ENCODE measurements around the gene LACC1. TPM values are rescaled to one million over a fixed set of nuclear protein-coding genes. Genes with fewer than 3 reads are reported as not detected.

LACC1 gene
- polyA plus RNA-seq, 6 donors from 2014 or later, result 0.45 to 5.9 (median 1.6) TPM

DNA sequence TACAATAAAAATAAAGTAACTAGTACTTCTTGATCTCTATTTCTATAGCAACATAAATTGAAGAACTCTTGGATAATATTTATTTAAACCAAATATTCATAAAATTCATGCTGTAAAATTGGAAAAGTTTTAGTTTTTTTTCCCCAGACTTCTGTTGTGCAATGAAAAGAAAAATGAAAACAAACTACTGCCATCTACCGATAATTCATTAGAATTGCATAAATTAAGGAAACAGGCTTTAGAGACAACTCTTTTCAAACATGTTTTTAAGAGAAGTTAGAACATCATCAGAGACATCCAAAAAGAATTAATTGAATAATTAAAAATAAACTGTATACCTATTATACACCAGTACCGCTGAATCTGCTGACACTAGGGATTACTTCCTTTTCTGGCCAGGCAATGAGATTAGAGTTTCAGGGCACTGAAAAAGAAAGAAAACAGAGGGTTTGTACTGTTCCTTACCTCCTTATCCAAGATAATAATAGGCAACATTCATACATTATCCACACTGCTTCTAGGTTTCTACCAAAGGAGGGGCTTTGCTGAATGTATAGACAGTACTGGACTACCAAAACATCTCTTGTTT, 5.1 kb upstream of the LACC1 start:
- DNase-seq (no peak), ATAC-seq (ENCODE audit: low read depth in 2 of 2) (no peak)
- Mint-ChIP-seq H3K4me1 (peaks cover 17 to 20% (median 19%) of the 10 kb centered on the region in 3 donors), H3K4me3 (no peak overlapping the region), H3K36me3 (peaks cover 0 to 5% of the 10 kb centered on the region in 2 donors), H3K27me3 (no peaks in the 10 kb centered on the region), H3K27ac (no peak overlapping the region), H3K9me3 (peaks cover 0 to 5% (median 0%) of the 10 kb centered on the region in 7 donors)

DNA sequence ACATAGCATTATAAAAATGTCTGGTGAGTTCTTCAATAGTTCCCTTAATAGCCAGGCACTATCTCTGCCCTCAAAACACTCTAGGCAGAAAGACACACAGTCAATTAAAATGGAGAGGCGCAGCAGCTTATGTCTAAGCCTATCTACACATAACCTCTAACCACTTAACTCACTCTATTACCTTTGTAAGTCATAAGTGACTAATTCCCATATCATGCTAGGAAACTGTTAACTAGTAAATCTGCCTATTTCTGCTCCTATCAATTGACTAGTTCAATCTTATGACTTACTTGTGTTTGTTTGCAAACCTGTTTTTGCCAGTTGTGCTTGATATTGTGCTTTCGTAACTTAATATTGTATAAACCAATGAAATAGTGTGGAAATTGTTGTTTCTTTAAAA, 3.3 kb upstream of the LACC1 start:
- DNase-seq (no peak), ATAC-seq (ENCODE audit: low read depth in 2 of 2) (no peak)
- Mint-ChIP-seq H3K27me3 (no peaks in the 10 kb centered on the region), H3K27ac (peak overlapping the region in 1 of 6 donors; percentile 8), H3K4me3 (peak overlapping the region in 2 of 8 donors; percentile 12 to 14), H3K4me1 (peaks cover 23 to 25% (median 24%) of the 10 kb centered on the region in 3 donors), H3K9me3 (peaks cover 0 to 5% (median 0%) of the 10 kb centered on the region in 7 donors), H3K36me3 (no peaks in the 10 kb centered on the region)

DNA sequence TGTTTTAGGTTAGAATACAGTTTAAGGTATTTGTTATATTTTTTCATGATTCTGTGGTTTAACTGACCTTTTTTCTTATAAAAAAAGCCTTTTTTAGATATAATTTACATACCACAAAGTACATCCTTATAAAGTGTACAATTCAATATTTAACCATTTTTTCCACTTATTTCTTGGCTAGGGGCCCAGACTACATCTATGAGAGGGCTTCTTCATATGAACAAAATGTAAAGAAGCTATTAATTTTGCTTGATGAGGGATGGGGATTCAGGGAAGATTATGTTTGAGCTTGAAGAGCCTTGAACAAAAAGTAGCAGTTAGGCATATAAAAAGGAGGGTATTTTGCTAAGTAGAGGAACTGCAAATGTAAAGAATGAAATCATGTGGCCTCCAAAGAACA, 2.4 kb upstream of the LACC1 start:
- DNase-seq (no peak), ATAC-seq (ENCODE audit: low read depth in 2 of 2) (no peak)
- Mint-ChIP-seq H3K36me3 (no peaks in the 10 kb centered on the region), H3K4me3 (peak overlapping the region in 5 of 8 donors; percentile 78 to 97 (median 94)), H3K4me1 (peaks cover 23 to 25% (median 24%) of the 10 kb centered on the region in 3 donors), H3K27ac (peak overlapping the region in 5 of 6 donors; percentile 21 to 95 (median 80)), H3K27me3 (no peaks in the 10 kb centered on the region), H3K9me3 (peaks cover 0 to 5% (median 0%) of the 10 kb centered on the region in 7 donors)

DNA sequence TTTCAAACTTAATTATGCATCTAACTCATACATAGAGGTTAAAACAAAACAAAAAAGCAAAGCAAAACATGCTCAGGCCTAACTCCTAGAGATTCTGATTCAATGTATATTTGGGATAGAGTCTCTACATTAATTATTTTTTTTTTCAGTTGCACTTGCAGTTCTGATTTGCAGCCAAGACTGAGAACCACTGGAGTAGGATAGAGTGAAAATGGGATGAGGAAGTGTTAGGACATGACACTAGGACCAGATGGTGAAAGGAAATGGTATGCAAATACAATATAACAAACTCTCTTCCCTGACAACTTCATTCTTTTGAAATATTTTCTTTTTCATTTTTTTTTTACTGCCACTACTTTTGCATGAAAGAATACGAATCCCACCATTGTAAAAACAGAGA, 1.9 kb upstream of the LACC1 start:
- peak overlapping the region in 7 of 8 donors; percentile 78 to 97 (median 95) for H3K4me3 Mint-ChIP-seq
- H3K4me1 Mint-ChIP-seq, result peaks cover 23 to 25% (median 24%) of the 10 kb centered on the region in 3 donors
- peaks cover 0 to 5% (median 0%) of the 10 kb centered on the region in 7 donors for H3K9me3 Mint-ChIP-seq
- DNase-seq (no peak), ATAC-seq (ENCODE audit: low read depth in 2 of 2) (no peak)
- peak overlapping the region; percentile 21 to 95 (median 82) for H3K27ac Mint-ChIP-seq
- H3K36me3 Mint-ChIP-seq, result no peaks in the 10 kb centered on the region
- H3K27me3 Mint-ChIP-seq, result no peaks in the 10 kb centered on the region

DNA sequence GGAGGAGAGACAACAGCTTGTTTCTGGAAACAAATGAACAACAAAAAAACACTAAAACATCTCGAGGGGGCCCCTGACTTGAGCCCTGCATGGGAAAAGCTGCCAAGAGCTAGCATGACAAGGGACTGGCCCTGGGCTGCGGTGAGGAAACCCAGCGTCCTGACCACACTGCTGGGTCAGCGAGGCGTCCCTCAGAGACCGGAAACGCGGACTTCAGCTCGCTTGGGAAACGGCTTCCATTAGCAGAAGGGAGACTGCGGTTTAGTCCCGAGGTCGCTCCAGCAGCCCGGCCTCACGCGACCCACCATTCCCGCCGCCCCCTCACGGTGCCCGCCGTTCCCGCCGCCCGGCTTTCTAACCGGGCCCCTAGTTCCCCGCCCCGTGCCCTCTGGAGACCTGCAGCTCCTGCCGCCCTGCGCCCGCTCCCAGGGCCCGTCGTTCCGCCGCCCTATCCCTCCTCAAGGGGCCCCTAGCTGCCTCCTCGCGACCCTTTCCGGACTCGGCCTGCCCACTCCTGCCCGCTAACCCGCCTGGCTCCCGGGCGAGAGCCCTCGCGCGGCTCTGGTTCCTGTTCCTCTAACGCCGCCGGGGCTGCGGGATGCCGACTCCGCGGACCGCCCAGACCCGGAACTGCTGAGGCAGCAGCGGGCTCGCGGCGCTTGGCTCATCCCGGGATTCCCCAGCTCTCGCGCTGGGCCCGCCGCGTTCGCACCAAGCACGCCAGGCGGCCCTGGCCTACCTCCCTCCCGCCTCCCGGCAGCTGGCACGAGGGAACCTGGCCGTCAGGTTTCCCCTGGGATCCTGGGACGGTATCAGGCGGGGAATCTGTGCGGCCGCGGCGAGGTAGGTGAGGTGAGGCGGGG, 581 bp upstream of the LACC1 start, which contains the start of gene CCDC122:
Gene CCDC122 (minus strand): TSS at position 849 of the 863 bp plus-strand sequence. CDS start 10,364 bp downstream, outside the sequence.
- Mint-ChIP-seq H3K4me3 (peak within 1 kb of the TSS; percentile 90 to 97 (median 96)), H3K9me3 (peaks cover 0 to 5% (median 0%) of the 10 kb centered on the region in 7 donors), H3K4me1 (peaks cover 23 to 25% (median 24%) of the 10 kb centered on the region in 3 donors)

DNA sequence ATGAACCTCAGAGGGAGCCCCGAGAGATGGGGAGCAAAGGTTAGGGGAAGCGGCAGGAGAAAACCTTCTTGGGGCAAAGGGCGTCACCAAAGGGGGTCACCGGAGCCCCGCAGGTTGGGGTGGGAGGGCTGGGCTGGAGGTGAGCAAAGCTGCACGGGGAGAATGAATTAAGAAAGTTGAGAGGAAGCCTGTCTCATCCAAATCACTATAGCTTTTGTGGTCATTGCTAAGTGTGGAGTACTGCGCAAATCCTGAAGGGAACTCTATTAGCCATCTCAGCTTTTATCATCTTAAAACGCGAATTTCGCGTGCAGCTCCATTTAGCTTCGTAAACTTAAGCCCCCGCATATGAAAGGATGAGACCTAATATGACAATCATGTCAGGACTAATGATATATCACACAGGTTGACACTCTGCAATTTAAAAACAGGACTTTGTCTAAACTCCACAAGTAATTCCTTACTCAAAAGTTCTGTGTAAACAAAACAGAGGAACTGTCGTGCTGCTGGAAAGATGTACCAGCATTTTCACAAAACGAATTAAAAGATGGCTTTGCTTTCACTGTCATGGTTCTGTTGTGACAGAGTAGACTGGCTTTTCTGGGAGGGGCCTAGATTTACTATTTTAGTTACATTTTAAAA, 631 bp downstream of the LACC1 start:
- no peak for ATAC-seq (ENCODE audit: low read depth in 2 of 2)
- peak overlapping the region; percentile 77 to 99 (median 95) for H3K27ac Mint-ChIP-seq
- no peak for DNase-seq
- peaks cover 0 to 3% of the 10 kb centered on the region in 2 donors for H3K36me3 Mint-ChIP-seq
- peak overlapping the region; percentile 90 to 97 (median 96) for H3K4me3 Mint-ChIP-seq
- peaks cover 0 to 5% (median 0%) of the 10 kb centered on the region in 7 donors for H3K9me3 Mint-ChIP-seq
- peaks cover 23 to 25% (median 24%) of the 10 kb centered on the region in 3 donors for H3K4me1 Mint-ChIP-seq
- H3K27me3 Mint-ChIP-seq, result no peaks in the 10 kb centered on the region

More for the DNA sequence above, 581 bp upstream of the LACC1 start, which contains the start of gene CCDC122:
- DNase-seq (peak; percentile 82), ATAC-seq (ENCODE audit: low read depth in 2 of 2) (peak; percentile 87)
- peak within 1 kb of the TSS; percentile 77 to 99 (median 95) for H3K27ac Mint-ChIP-seq
- no peaks in the 10 kb centered on the region for H3K27me3 Mint-ChIP-seq
- peaks cover 0 to 3% of the 10 kb centered on the region in 2 donors for H3K36me3 Mint-ChIP-seq

DNA sequence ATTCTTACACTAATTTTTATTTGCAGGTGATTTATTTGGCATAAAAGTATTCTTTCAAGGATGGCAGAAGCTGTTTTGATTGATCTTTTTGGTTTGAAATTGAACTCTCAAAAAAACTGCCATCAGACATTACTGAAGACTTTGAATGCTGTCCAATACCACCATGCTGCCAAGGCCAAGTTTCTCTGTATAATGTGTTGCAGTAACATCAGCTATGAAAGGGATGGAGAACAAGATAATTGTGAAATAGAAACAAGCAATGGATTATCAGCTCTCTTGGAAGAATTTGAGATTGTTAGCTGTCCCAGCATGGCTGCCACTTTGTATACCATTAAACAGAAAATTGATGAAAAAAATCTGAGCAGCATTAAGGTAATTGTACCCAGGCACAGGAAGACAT, 1.2 kb downstream of the LACC1 start:
- H3K27me3 Mint-ChIP-seq, result no peaks in the 10 kb centered on the region

GRCh38 chr13:43881580-43881979, 1.9 kb downstream of the LACC1 start:
- H3K4me1 Mint-ChIP-seq, result peaks cover 23 to 25% (median 24%) of the 10 kb centered on the region in 3 donors
- H3K4me3 Mint-ChIP-seq, result peak overlapping the region in 6 of 8 donors; percentile 24 to 97 (median 70)
- ATAC-seq (ENCODE audit: low read depth in 2 of 2) (no peak), DNase-seq (no peak)
- no peaks in the 10 kb centered on the region for H3K9me3 Mint-ChIP-seq
- peaks cover 0 to 3% of the 10 kb centered on the region in 2 donors for H3K36me3 Mint-ChIP-seq
- H3K27ac Mint-ChIP-seq, result no peak overlapping the region
- H3K27me3 Mint-ChIP-seq, result no peaks in the 10 kb centered on the region

More for the DNA sequence above, 1.2 kb downstream of the LACC1 start:
- ATAC-seq (ENCODE audit: low read depth in 2 of 2) (no peak), DNase-seq (no peak)
- Mint-ChIP-seq H3K27ac (no peak overlapping the region), H3K4me1 (peaks cover 23 to 25% (median 24%) of the 10 kb centered on the region in 3 donors), H3K9me3 (no peaks in the 10 kb centered on the region), H3K36me3 (peaks cover 0 to 3% of the 10 kb centered on the region in 2 donors), H3K4me3 (peak overlapping the region in 4 of 8 donors; percentile 6 to 97 (median 94))

DNA sequence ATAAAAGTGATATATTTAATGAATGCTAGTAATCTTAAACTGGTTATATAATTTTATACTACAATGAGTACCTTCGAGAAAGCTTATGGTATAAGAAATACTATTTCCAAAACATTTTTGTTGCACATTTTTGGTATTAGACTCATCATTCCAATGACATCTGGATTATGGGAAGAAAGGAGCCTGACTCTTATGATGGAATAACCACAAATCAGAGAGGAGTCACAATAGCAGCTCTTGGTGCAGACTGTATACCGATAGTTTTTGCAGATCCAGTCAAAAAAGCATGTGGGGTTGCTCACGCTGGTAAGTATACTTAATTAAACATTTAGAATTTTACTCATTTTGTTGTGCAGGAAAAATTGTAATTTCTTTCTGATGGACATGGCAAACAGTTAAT, 3.9 kb downstream of the LACC1 start:
- Mint-ChIP-seq H3K36me3 (peaks cover 0 to 3% of the 10 kb centered on the region in 2 donors), H3K4me3 (peak overlapping the region in 1 of 8 donors; percentile 27), H3K27ac (no peak overlapping the region), H3K27me3 (no peaks in the 10 kb centered on the region), H3K9me3 (no peaks in the 10 kb centered on the region), H3K4me1 (peaks cover 7 to 11% (median 8%) of the 10 kb centered on the region in 3 donors)
- ATAC-seq (ENCODE audit: low read depth in 2 of 2) (no peak), DNase-seq (no peak)

- Mint-ChIP-seq H3K27ac (peak overlapping the region in 1 of 6 donors; percentile 56), H3K4me3 (peak overlapping the region in 1 of 8 donors; percentile 27), H3K4me1 (peaks cover 4 to 7% (median 6%) of the 10 kb centered on the region in 3 donors), H3K9me3 (no peaks in the 10 kb centered on the region), H3K27me3 (no peaks in the 10 kb centered on the region), H3K36me3 (peaks cover 0 to 3% of the 10 kb centered on the region in 2 donors)
- DNase-seq (no peak), ATAC-seq (ENCODE audit: low read depth in 2 of 2) (no peak)
Measured at GRCh38 chr13:43884222-43884621, 4.5 kb downstream of the LACC1 start.

- H3K4me1 Mint-ChIP-seq, result no peaks in the 10 kb centered on the region
- H3K36me3 Mint-ChIP-seq, result peaks cover 6 to 15% of the 10 kb centered on the region in 2 donors
- H3K9me3 Mint-ChIP-seq, result no peaks in the 10 kb centered on the region
- no peak overlapping the region for H3K4me3 Mint-ChIP-seq
- H3K27ac Mint-ChIP-seq, result no peak overlapping the region
- H3K27me3 Mint-ChIP-seq, result no peaks in the 10 kb centered on the region
- ATAC-seq (ENCODE audit: low read depth in 2 of 2) (no peak), DNase-seq (no peak)
Measured at GRCh38 chr13:43894438-43894837, 14.7 kb downstream of the LACC1 start.

- no peak overlapping the region for H3K27ac Mint-ChIP-seq
- no peaks in the 10 kb centered on the region for H3K4me1 Mint-ChIP-seq
- no peaks in the 10 kb centered on the region for H3K27me3 Mint-ChIP-seq
- DNase-seq (no peak), ATAC-seq (ENCODE audit: low read depth in 2 of 2) (no peak)
- H3K36me3 Mint-ChIP-seq, result peaks cover 5 to 6% of the 10 kb centered on the region in 2 donors
- H3K9me3 Mint-ChIP-seq, result no peaks in the 10 kb centered on the region
- no peak overlapping the region for H3K4me3 Mint-ChIP-seq
Measured at GRCh38 chr13:43895940-43896339, 16.2 kb downstream of the LACC1 start.
